C4-2B (cell line): Measurements from ENCODE around the gene OR52M1.

Source experiments
- ZFX ChIP-seq: fragments of 450-650 bp; IDR thresholded peaks from 2 replicates; pipeline ENCODE4 v1.6.1; 2017
- TF ChIP-seq, protein P1 (sequence below): fragments of 450-650 bp; conservative IDR thresholded peaks from 2 replicates; pipeline ENCODE4 v1.5.1; 2017; ENCODE audit warnings: mild to moderate bottlenecking

DNA sequence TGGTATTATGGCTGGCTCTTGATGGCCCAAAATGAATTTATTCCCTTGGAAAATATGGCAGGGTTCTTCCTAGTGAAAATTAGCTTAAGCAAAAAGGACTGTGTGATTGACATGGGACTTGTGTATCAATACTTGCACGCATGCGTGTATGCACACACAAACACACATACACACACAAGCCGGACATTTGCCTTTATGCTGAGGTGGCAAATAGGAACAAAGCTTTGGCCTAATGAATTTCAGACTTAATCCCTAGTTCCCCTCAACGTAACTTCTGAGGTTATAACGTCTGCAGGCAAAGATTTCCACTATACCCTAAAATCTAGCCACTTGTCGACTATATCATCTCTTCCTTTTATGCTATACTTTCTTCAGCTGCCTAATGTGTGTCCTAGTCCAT is 33.6 kb downstream of the OR52M1 start:
- TF ChIP-seq, protein P1, sequence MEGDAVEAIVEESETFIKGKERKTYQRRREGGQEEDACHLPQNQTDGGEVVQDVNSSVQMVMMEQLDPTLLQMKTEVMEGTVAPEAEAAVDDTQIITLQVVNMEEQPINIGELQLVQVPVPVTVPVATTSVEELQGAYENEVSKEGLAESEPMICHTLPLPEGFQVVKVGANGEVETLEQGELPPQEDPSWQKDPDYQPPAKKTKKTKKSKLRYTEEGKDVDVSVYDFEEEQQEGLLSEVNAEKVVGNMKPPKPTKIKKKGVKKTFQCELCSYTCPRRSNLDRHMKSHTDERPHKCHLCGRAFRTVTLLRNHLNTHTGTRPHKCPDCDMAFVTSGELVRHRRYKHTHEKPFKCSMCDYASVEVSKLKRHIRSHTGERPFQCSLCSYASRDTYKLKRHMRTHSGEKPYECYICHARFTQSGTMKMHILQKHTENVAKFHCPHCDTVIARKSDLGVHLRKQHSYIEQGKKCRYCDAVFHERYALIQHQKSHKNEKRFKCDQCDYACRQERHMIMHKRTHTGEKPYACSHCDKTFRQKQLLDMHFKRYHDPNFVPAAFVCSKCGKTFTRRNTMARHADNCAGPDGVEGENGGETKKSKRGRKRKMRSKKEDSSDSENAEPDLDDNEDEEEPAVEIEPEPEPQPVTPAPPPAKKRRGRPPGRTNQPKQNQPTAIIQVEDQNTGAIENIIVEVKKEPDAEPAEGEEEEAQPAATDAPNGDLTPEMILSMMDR, result no peak
- no peak for TF ChIP-seq ZFX
